MCF 10A (cell line): Measurements from ENCODE around the gene ELP4. TPM values are rescaled to one million over a fixed set of nuclear protein-coding genes. Genes with fewer than 3 reads are reported as not detected.

Experiments used
- BruUV-seq: library from RNA; stranded (reverse); fragments of 400-500 nt; replicated peaks from 2 replicates; lab custom pipeline; 2021; lab: Mats Ljungman, UMichigan
- CTCF ChIA-PET: fragments of 300-600 bp; sonication (Branson Sonifier 250); formaldehyde crosslinking; extraction: SDS; loops from one replicate; lab custom pipeline; 2021; ENCODE audit warnings: antibody characterized with exemption, inconsistent platforms; lab: Yijun Ruan, JAX
- POLR2A ChIA-PET: fragments of 300-600, 350-650 bp; sonication (Branson Sonifier 250); formaldehyde crosslinking; extraction: SDS; loops from one replicate; lab custom pipeline; 2020; ENCODE audit warnings: antibody characterized with exemption, inconsistent platforms; lab: Yijun Ruan, JAX
- DNase-seq: peaks from one replicate; pipeline ENCODE4 v3.0.0-alpha.2; 2018; ENCODE audit not compliant: unreplicated experiment
- H3K27ac Mint-ChIP-seq: one replicate; pipeline ENCODE4 v1.8.0; 2022; ENCODE audit warnings: mild to moderate bottlenecking, low read depth, mixed read lengths; ENCODE audit not compliant: unreplicated experiment
- H3K27me3 Mint-ChIP-seq: one replicate; pipeline ENCODE4 v1.8.0; 2022; ENCODE audit warnings: mixed read lengths; ENCODE audit not compliant: insufficient read depth, unreplicated experiment
- H3K36me3 Mint-ChIP-seq: one replicate; pipeline ENCODE4 v1.8.0; 2022; ENCODE audit warnings: mild to moderate bottlenecking, moderate library complexity, mixed read lengths; ENCODE audit not compliant: insufficient read depth, unreplicated experiment
- H3K4me1 Mint-ChIP-seq: one replicate; pipeline ENCODE4 v1.8.0; 2022; ENCODE audit warnings: mixed read lengths; ENCODE audit not compliant: insufficient read depth, unreplicated experiment
- H3K4me3 Mint-ChIP-seq: one replicate; pipeline ENCODE4 v1.8.0; 2022; ENCODE audit warnings: mild to moderate bottlenecking, moderate library complexity, mixed read lengths; ENCODE audit not compliant: unreplicated experiment
- H3K9me3 Mint-ChIP-seq: one replicate; pipeline ENCODE4 v1.8.0; 2022; ENCODE audit warnings: mixed read lengths; ENCODE audit not compliant: unreplicated experiment
- CTCF ChIP-seq: fragments of 200-600 bp; IDR thresholded peaks from one replicate; pipeline ENCODE4 v1.8.0; 2022; ENCODE audit warnings: antibody characterized with exemption, mild to moderate bottlenecking; ENCODE audit not compliant: unreplicated experiment
- intact Hi-C: fragments of 100-400 bp; cut with micrococcal nuclease; formaldehyde crosslinking; loops from 2 replicates; pipeline ENCODE4 v1.14.1; 2022
- total RNA-seq: library from RNA; stranded (reverse); gene quantifications from 2 replicates; pipeline ENCODE4 v1.2.3, GENCODE V29; 2022

Gene ELP4
- total RNA-seq, 1 experiment from 2014 or later = 18.3 TPM

DNA sequence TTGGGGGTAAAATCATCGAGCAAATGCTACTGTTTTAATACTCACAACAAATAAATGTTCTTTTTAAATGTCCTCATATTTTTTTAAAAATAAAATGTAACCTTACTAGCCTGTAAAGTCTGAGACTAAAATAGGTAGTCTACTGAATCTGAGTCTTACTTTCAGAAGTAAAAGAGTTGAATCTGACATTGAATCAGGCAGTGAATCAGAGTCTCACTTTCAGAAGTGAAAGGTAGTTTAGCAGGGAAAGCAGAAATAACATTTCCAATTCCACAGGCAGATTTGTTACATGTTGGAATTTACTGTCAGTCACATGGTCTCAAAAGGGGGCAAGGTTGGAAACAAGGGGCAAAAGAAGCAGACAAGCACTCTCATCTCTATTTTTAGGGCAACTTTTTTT, 143.0 kb downstream of the ELP4 start:
- POLR2A ChIA-PET = no interaction called here
- no peak overlapping the region for H3K4me3 Mint-ChIP-seq

GRCh38 chr11:31655483-31655882, 145.9 kb downstream of the ELP4 start:
- intact Hi-C loops = no loop called here

More for the DNA sequence above, 143.0 kb downstream of the ELP4 start:
- H3K36me3 Mint-ChIP-seq = no peaks in the 10 kb centered on the region
- no peak overlapping the region for H3K27ac Mint-ChIP-seq
- H3K4me1 Mint-ChIP-seq = peaks cover 15% of the 10 kb centered on the region
- H3K9me3 Mint-ChIP-seq = no peaks in the 10 kb centered on the region
- no peaks in the 10 kb centered on the region for H3K27me3 Mint-ChIP-seq
- no peak for DNase-seq
- CTCF ChIA-PET = interaction anchor here (2.2 kb wide), 1 partner anchor 11 kb away, joined by 14 read pairs; no protein-coding TSS in a partner anchor
- no TSS peak for BruUV-seq
- TF ChIP-seq CTCF = no peak
- intact Hi-C loops = no loop called here

DNA sequence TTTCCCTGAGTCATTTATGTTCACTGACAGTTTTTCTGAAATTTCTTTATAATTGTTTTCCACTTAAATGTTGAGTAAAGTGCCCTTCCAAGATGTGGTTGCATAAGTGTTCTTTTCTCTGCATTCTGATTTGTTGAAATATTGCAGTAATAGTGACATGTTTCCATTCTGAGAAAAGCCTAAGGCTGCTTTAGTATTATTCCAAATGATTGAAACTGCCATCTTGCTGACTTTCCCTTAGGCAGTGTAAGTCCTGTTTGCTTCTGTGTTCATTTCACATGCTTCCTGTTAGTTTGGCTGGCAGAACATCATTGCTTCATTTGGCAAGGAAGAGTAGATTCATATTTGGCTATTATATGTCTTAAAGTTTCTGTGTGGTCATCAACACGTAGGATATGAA, 146.5 kb downstream of the ELP4 start:
- H3K4me1 Mint-ChIP-seq = peaks cover 15% of the 10 kb centered on the region
- no peaks in the 10 kb centered on the region for H3K27me3 Mint-ChIP-seq
- CTCF ChIA-PET = interaction anchor here (1.5 kb wide), 1 partner anchor 214 kb away, joined by 3 read pairs; no protein-coding TSS in a partner anchor

More at GRCh38 chr11:31655483-31655882, 145.9 kb downstream of the ELP4 start:
- Mint-ChIP-seq H3K36me3 (no peaks in the 10 kb centered on the region), H3K4me3 (no peak overlapping the region), H3K4me1 (peaks cover 15% of the 10 kb centered on the region), H3K27ac (peak overlapping the region; percentile 29), H3K27me3 (no peaks in the 10 kb centered on the region), H3K9me3 (no peaks in the 10 kb centered on the region)
- ChIA-PET POLR2A (interaction anchor here (0.8 to 2.4 kb wide), 7 partner anchors 9 to 286 kb away, joined by 4 to 17 read pairs (median 6); partner anchors contain the start of genes DCDC1 and DNAJC24), CTCF (interaction anchor here (0.5 to 1.5 kb wide), 7 partner anchors 10 to 351 kb away, joined by 3 to 8 read pairs (median 3); no protein-coding TSS in a partner anchor)
- TF ChIP-seq CTCF = no peak
- peak; percentile 79 for DNase-seq
- no TSS peak for BruUV-seq

More for the DNA sequence above, 146.5 kb downstream of the ELP4 start:
- no peak for TF ChIP-seq CTCF
- no peaks in the 10 kb centered on the region for H3K36me3 Mint-ChIP-seq
- H3K9me3 Mint-ChIP-seq = no peaks in the 10 kb centered on the region
- H3K4me3 Mint-ChIP-seq = no peak overlapping the region
- intact Hi-C loops = no loop called here
- TSS peak; percentile 53 for BruUV-seq
- POLR2A ChIA-PET = interaction anchor here (1.0 to 2.4 kb wide), 6 partner anchors 8 to 287 kb away, joined by 4 to 17 read pairs (median 6); partner anchors contain the start of genes DCDC1 and DNAJC24
- DNase-seq = peak; percentile 90
- H3K27ac Mint-ChIP-seq = peak overlapping the region; percentile 29
